Measurements from ENCODE around the gene KCNQ1. TPM values are rescaled to one million over a fixed set of nuclear protein-coding genes. Genes with fewer than 3 reads are reported as not detected.
A peak's percentile ranks its signal among the peaks of the same experiment; 100 is the strongest.

Gene KCNQ1
- total RNA-seq, 2 experiments from 2014 or later: 9.1 to 10.9 TPM

DNA sequence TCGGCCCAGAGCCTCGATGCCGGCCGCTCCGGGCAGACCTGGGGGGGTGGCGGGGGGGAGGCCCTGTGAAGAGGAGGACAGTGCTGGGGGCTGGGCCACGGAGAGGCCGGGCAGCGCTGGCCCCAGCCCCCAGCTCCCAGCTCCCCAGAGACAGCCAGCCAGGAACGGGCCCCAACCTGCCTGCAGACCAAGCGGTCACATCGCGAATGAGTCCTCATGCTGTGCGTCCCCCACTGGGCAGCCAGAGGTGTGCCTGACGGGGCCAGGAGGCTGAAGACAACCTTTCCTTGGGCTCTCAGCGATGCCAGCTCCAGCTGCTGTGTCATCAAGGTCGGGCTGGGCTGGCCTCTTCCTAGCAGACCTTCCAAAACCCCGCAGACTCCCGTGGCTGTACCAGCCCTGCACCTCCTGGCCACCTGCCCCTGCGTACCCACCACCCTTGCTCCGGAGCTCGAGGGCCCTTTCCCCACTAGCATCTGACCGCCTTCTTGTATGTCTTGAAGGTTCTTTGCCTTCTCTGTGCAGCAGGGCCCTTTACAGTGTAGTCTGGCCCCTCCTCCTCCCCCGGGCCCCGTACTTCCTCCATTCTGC lies 352.4 kb downstream of the KCNQ1 start:
- no peaks in the 10 kb centered on the region for H3K4me1 Mint-ChIP-seq
- no peaks in the 10 kb centered on the region for H3K36me3 Mint-ChIP-seq (ENCODE audit: low read depth)
- no peak for ATAC-seq
- H3K27ac Mint-ChIP-seq: no peak overlapping the region
- peak; percentile 2 for DNase-seq
- H3K27me3 Mint-ChIP-seq: no peaks in the 10 kb centered on the region
- intact Hi-C loops (cut with DNase I, micrococcal nuclease): no loop called here
- H3K9me3 Mint-ChIP-seq (ENCODE audit: low read depth): no peaks in the 10 kb centered on the region
- no peak overlapping the region for H3K4me3 Mint-ChIP-seq
- CTCF ChIA-PET: interaction anchor here (0.6 kb wide), 1 partner anchor 283 kb away, joined by 4 read pairs; no protein-coding TSS in a partner anchor
- POLR2A ChIA-PET: no interaction called here

DNA sequence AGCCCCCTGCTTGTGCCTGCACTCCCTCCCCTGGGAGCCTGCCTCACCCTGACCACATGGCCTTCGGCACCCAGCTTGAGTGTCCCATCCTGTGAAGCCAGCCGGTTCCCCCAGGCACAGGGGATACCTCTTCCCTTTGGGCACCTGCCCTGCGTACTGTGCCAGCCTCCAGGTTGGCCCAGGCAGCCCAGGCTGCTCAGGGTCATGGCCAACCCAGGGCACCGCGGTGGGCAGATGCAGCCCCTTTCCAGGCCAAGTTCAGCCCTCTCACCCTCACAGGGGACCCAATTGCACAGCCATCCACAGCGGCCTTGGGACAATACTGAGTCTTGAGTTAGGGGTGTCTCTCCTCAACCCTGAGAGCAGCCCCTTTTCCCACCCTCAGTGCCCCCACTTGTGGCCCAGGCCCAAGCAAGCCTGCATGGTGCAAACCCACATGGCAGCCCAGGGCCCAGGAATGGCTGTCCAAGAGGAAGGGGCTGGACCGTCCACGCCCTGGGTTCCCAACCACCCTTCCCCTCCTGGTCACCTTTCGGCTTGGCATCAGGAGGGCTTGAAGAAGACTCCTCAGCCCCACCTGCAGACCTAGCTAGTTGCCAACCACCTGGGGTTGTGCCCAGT lies 353.0 kb downstream of the KCNQ1 start:
- no peak overlapping the region for H3K27ac Mint-ChIP-seq
- no peaks in the 10 kb centered on the region for H3K9me3 Mint-ChIP-seq (ENCODE audit: low read depth)
- H3K36me3 Mint-ChIP-seq (ENCODE audit: low read depth): no peaks in the 10 kb centered on the region
- peak; percentile 2 for DNase-seq
- intact Hi-C loops (cut with DNase I, micrococcal nuclease): no loop called here
- H3K27me3 Mint-ChIP-seq: no peaks in the 10 kb centered on the region
- no peak for ATAC-seq
- no peak overlapping the region for H3K4me3 Mint-ChIP-seq
- POLR2A ChIA-PET: no interaction called here
- CTCF ChIA-PET: interaction anchor here (0.5 kb wide), 1 partner anchor 30 kb away, joined by 3 read pairs; no protein-coding TSS in a partner anchor
- no peaks in the 10 kb centered on the region for H3K4me1 Mint-ChIP-seq

- CTCF ChIA-PET: interaction anchor here (0.8 kb wide), 2 partner anchors 19 to 284 kb away, joined by 4 to 5 read pairs; no protein-coding TSS in a partner anchor
These were observed 354.3 kb downstream of the KCNQ1 start for GRCh38 chr11:2798951-2799761.

GRCh38 chr11:2799881-2800654 lies 355.3 kb downstream of the KCNQ1 start:
- no peaks in the 10 kb centered on the region for H3K4me1 Mint-ChIP-seq

More at GRCh38 chr11:2798951-2799761, 354.3 kb downstream of the KCNQ1 start:
- Mint-ChIP-seq H3K4me1 (no peaks in the 10 kb centered on the region), H3K27ac (no peak overlapping the region), H3K4me3 (no peak overlapping the region), H3K9me3 (ENCODE audit: low read depth) (no peaks in the 10 kb centered on the region), H3K27me3 (no peaks in the 10 kb centered on the region), H3K36me3 (ENCODE audit: low read depth) (no peaks in the 10 kb centered on the region)
- DNase-seq (peak; percentile 3), ATAC-seq (no peak)
- intact Hi-C loops (cut with DNase I, micrococcal nuclease): no loop called here
- POLR2A ChIA-PET: no interaction called here

DNA sequence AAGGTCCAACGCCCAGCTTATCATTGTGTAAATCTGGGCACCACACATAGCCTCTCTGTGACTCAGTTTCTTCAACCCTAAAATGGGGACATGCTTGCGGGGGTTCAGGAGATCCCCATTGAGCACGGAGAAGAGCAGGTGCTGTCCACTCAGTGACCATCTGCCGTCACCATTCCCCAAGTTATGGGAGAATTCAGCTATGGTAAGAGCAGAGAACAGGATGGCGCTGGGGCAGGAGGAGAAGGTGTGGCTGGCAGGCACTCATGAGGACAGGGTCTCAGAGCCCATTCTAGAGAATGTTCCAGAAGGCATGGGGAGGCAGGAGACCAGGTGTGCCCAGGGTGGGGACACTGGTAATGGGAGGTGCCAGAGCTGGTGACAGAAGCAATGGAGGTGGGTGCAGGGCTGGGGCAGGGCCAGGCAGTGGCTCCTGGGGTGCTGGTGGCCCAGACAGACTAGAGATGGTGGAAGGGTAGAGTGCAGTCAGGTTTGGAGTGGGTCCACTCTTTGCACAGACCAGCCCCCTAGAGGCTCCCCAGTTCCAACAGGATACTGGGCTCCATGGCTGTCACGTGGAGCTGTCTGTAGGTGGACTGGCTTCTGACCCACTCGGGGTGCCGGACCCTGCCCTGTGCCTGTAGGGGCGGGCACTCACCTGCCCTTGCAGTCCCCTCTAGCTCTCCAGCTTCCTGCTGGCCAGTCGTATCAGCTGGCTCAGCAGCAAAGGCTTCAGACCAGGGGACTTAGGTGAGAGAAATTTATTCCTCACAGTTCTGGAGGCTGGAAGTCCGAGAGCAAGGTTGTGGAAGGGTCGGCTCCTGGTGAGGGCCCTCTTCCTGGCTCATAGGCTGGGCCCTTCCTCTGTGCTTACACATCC lies 356.1 kb downstream of the KCNQ1 start:
- Mint-ChIP-seq H3K4me1 (no peaks in the 10 kb centered on the region), H3K36me3 (ENCODE audit: low read depth) (no peaks in the 10 kb centered on the region), H3K9me3 (ENCODE audit: low read depth) (no peaks in the 10 kb centered on the region), H3K27ac (no peak overlapping the region), H3K27me3 (no peaks in the 10 kb centered on the region), H3K4me3 (no peak overlapping the region)
- intact Hi-C loops (cut with DNase I, micrococcal nuclease): no loop called here
- ChIA-PET CTCF (no interaction called here), POLR2A (no interaction called here)
- DNase-seq (peak; percentile 3), ATAC-seq (no peak)

More at GRCh38 chr11:2799881-2800654, 355.3 kb downstream of the KCNQ1 start:
- H3K9me3 Mint-ChIP-seq (ENCODE audit: low read depth): no peaks in the 10 kb centered on the region
- intact Hi-C loops (cut with DNase I, micrococcal nuclease): no loop called here
- H3K27me3 Mint-ChIP-seq: no peaks in the 10 kb centered on the region
- DNase-seq (peak; percentile 4), ATAC-seq (no peak)
- H3K27ac Mint-ChIP-seq: no peak overlapping the region
- H3K36me3 Mint-ChIP-seq (ENCODE audit: low read depth): no peaks in the 10 kb centered on the region
- no peak overlapping the region for H3K4me3 Mint-ChIP-seq
- CTCF ChIA-PET: no interaction called here
- POLR2A ChIA-PET: no interaction called here

- intact Hi-C loops (cut with DNase I, micrococcal nuclease): no loop called here
- Mint-ChIP-seq H3K4me3 (no peak overlapping the region), H3K9me3 (ENCODE audit: low read depth) (no peaks in the 10 kb centered on the region), H3K36me3 (ENCODE audit: low read depth) (no peaks in the 10 kb centered on the region), H3K27ac (no peak overlapping the region), H3K27me3 (no peaks in the 10 kb centered on the region), H3K4me1 (no peaks in the 10 kb centered on the region)
- ChIA-PET POLR2A (no interaction called here), CTCF (no interaction called here)
- ATAC-seq (no peak), DNase-seq (peak; percentile 2)
These were observed 357.0 kb downstream of the KCNQ1 start for GRCh38 chr11:2801711-2802388.

DNA sequence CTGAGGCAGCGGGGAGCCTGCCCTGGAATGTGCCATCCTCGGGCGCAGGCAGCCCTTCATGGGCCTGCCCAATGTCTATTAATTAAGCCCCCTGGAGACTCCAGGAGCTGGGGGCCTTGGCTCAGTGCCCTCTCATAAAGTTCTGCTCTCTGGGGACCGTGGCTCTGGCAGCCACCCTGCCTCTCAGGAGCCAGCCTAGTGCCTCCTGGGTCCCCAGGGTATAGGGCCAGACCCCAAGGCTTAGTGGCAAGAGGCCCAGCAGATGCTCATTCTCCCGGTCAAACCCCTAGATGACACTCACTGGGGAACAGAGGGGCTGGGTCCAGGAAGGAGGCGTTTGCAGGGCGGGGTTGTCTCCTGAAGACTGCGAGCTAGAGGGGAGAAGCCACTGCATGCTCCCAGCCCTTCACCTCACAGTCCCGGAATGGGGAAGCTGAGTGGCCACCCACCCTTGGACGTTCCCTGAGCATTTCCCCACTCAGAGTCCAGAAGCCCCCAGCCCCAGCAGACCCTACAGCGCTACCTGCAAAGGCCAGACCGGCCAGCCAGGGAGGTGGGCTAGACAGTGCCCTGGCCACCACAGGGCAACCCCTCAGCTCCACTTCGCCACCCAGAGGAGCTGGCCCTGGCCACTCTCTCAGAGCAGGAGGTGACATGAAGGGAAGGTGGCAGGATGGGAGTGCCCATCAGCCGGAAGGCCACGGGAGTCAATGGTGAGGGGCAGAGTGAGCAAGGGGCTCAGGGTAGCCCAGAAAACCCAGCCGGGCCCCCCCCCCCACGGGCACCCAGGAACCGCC lies 357.8 kb downstream of the KCNQ1 start:
- DNase-seq (peak; percentile 0), ATAC-seq (no peak)
- H3K4me1 Mint-ChIP-seq: no peaks in the 10 kb centered on the region
- no peaks in the 10 kb centered on the region for H3K27me3 Mint-ChIP-seq
- intact Hi-C loops (cut with DNase I, micrococcal nuclease): no loop called here
- POLR2A ChIA-PET: no interaction called here
- no peaks in the 10 kb centered on the region for H3K36me3 Mint-ChIP-seq (ENCODE audit: low read depth)
- no peak overlapping the region for H3K27ac Mint-ChIP-seq
- no peak overlapping the region for H3K4me3 Mint-ChIP-seq
- CTCF ChIA-PET: no interaction called here
- H3K9me3 Mint-ChIP-seq (ENCODE audit: low read depth): no peaks in the 10 kb centered on the region

- Mint-ChIP-seq H3K4me3 (no peak overlapping the region), H3K36me3 (ENCODE audit: low read depth) (no peaks in the 10 kb centered on the region), H3K27me3 (no peaks in the 10 kb centered on the region), H3K27ac (no peak overlapping the region), H3K9me3 (ENCODE audit: low read depth) (no peaks in the 10 kb centered on the region), H3K4me1 (peaks cover 4% of the 10 kb centered on the region)
- no peak for ATAC-seq
- CTCF ChIA-PET: interaction anchor here (0.7 kb wide), 1 partner anchor 247 kb away, joined by 3 read pairs; no protein-coding TSS in a partner anchor
- intact Hi-C loops (cut with DNase I, micrococcal nuclease): no loop called here
- POLR2A ChIA-PET: no interaction called here
- peak; percentile 2 for DNase-seq
These were observed 358.6 kb downstream of the KCNQ1 start for GRCh38 chr11:2803186-2804091.

- Mint-ChIP-seq H3K36me3 (ENCODE audit: low read depth) (no peaks in the 10 kb centered on the region), H3K27me3 (no peaks in the 10 kb centered on the region), H3K9me3 (ENCODE audit: low read depth) (no peaks in the 10 kb centered on the region), H3K27ac (no peak overlapping the region), H3K4me3 (no peak overlapping the region), H3K4me1 (peaks cover 11% of the 10 kb centered on the region)
- intact Hi-C loops (cut with DNase I, micrococcal nuclease): no loop called here
- CTCF ChIA-PET: interaction anchor here (0.7 kb wide), 1 partner anchor 248 kb away, joined by 3 read pairs; no protein-coding TSS in a partner anchor
- ATAC-seq: no peak
- DNase-seq: peak; percentile 3
- POLR2A ChIA-PET: no interaction called here
These were observed 359.4 kb downstream of the KCNQ1 start for GRCh38 chr11:2804189-2804588.
